K562 (cell line): ENCODE data around the gene TGFBR1. TPM values are rescaled to one million over a fixed set of nuclear protein-coding genes. Genes with fewer than 3 reads are reported as not detected.

Source experiments
- ATF4 ChIP-seq: fragments of 450-650 bp; formaldehyde crosslinking; IDR thresholded peaks from 2 replicates; pipeline ENCODE4 v1.4.0; 2022; ENCODE audit warnings: mild to moderate bottlenecking, moderate library complexity
- CCNT2 ChIP-seq: IDR thresholded peaks from 2 replicates; pipeline ENCODE4 v1.6.1; 2011; ENCODE audit warnings: borderline replicate concordance, low read depth, mild to moderate bottlenecking, moderate library complexity, mixed read lengths, low read length; ENCODE audit not compliant: insufficient read length; ENCODE audit errors: extremely low read depth
- KDM2B ChIP-seq: fragments of 250-450 bp; sonication (Bioruptor Pico); IDR thresholded peaks from 2 replicates; pipeline ENCODE4 v1.8.0; 2021; ENCODE audit warnings: mild to moderate bottlenecking, moderate library complexity
- NFIX ChIP-seq: fragments of 250-450 bp; sonication (Bioruptor Pico); IDR thresholded peaks from 2 replicates; pipeline ENCODE4 v1.4.0; 2020; ENCODE audit warnings: low read depth, mild to moderate bottlenecking, moderate library complexity
- SAP30 ChIP-seq: fragments of 200-600 bp; sonication (generic); IDR thresholded peaks from 2 replicates; pipeline ENCODE4 v1.6.1; 2012; ENCODE audit warnings: borderline replicate concordance, low read depth, mild to moderate bottlenecking, moderate library complexity, low read length, control low read depth, inconsistent platforms; ENCODE audit not compliant: insufficient read depth, poor library complexity, severe bottlenecking
- USF1 ChIP-seq: sonication (generic); formaldehyde crosslinking; IDR thresholded peaks from 2 replicates; pipeline ENCODE4 v1.9.0; 2022; ENCODE audit warnings: mild to moderate bottlenecking, missing genetic modification reagents
- ZNF146 ChIP-seq: IDR thresholded peaks from one replicate; pipeline ENCODE4 v1.6.1; 2018; ENCODE audit warnings: missing compliant biosample characterization; ENCODE audit not compliant: unreplicated experiment
- ZNF407 ChIP-seq: fragments of 450-650 bp; IDR thresholded peaks from 2 replicates; pipeline ENCODE4 v1.6.1; 2016; ENCODE audit warnings: low read depth
- ZNF436 ChIP-seq: fragments of 250-450, 450-650 bp; sonication (Bioruptor Pico); formaldehyde crosslinking; IDR thresholded peaks from 2 replicates; pipeline ENCODE4 v1.7.0; 2020; ENCODE audit warnings: mild to moderate bottlenecking
- ZNF583 ChIP-seq: fragments of 250-450 bp; sonication (Bioruptor Pico); IDR thresholded peaks from 2 replicates; pipeline ENCODE4 v1.4.0; 2020
- polyA plus RNA-seq, 8 experiments: library from polyadenylated mRNA; depleted of rRNA in 4 of 8; stranded (reverse) in 5 of 8; unstranded in 3 of 8; fragments of >200 nt; fragmentation: Nextera tagmentation in 2 of 8; fragmentation: Illumina TruSeq in 1 of 8; extraction: Ambion mirVana in 2 of 8; extraction: Trizol in 1 of 8; gene quantifications; 2 replicates each; pipeline versions ENCODE4 v1.2.1 to v1.2.3, GENCODE V29; 2011 to 2014; ENCODE audit warnings: inconsistent platforms in 1 of 8, missing spikeins in 1 of 8
- total RNA-seq, 7 experiments: library from RNA; depleted of rRNA in 6 of 7; stranded (reverse); fragments of >200 nt in 6 of 7; fragmentation: Illumina TruSeq in 2 of 7; extraction: Trizol in 2 of 7; gene quantifications; 2 replicates each; pipeline versions ENCODE4 v1.2.1 to v1.2.3, GENCODE V29; 2011 to 2021; ENCODE audit warnings: low replicate concordance in 1 of 7
- TF ChIP-seq, protein P1 (sequence below), 2 experiments: fragments of 450-650 bp; IDR thresholded peaks; 2 replicates each; pipeline ENCODE4 v1.6.1; 2016
- TF ChIP-seq, protein P2 (sequence below): fragments of 200-800 bp; sonication (Bioruptor generic); IDR thresholded peaks from 2 replicates; pipeline ENCODE4 v1.6.1; 2017; ENCODE audit warnings: missing genetic modification characterization, missing compliant biosample characterization

Gene TGFBR1
- total and polyA plus RNA-seq, 9 of the 15 experiments (the other 6 are each of a cell fraction or from before 2014, with no cell fraction given) = 15.5 to 62.4 (median 42.7) TPM

DNA sequence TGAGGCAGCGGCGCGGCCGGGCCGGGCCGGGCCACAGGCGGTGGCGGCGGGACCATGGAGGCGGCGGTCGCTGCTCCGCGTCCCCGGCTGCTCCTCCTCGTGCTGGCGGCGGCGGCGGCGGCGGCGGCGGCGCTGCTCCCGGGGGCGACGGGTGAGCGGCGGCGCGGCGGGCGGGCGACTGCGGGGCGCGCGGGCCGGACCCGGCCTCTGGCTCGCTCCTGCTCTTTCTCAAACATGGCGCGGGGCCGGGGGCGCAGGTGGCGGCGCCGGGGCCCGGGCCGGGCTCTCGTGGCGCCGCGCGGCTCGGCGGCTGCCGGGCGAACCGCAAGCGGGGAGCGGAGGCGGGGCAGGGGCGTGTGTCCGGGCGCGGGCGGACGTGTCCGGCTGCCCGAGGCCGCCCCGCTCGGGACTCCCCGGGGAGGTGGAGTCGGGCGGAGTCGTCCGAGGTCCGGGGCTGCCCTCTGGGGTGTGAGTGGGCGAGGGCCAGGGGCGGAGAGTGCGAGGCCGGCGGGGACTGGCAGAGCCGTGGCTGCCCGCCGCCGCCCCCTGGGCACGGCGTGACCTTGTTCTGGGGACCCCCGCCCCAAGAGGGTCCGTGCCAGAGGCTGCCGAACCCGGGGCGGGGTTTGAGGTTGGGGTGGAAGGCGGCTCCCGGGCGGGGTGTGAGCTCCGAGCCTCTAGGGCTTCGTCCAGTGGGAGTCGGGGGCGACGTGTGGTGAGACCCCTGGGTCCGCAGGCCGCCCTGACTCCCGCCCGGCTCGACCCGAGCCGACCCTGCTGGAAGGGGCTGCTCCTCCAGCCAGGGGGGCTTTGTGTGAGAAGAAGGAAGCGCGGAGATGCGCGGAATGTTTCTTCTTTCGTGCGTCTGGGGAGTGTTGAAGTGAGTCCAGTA lies 485 bp downstream of the TGFBR1 start (continued):
- TF ChIP-seq, protein P1, sequence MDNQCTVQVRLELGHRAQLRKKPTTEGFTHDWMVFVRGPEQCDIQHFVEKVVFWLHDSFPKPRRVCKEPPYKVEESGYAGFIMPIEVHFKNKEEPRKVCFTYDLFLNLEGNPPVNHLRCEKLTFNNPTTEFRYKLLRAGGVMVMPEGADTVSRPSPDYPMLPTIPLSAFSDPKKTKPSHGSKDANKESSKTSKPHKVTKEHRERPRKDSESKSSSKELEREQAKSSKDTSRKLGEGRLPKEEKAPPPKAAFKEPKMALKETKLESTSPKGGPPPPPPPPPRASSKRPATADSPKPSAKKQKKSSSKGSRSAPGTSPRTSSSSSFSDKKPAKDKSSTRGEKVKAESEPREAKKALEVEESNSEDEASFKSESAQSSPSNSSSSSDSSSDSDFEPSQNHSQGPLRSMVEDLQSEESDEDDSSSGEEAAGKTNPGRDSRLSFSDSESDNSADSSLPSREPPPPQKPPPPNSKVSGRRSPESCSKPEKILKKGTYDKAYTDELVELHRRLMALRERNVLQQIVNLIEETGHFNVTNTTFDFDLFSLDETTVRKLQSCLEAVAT (IDR thresholded peaks at IDR 0.05) = no peak
- TF ChIP-seq USF1 (CRISPR knock-in tag) (no peak), ZNF146 (CRISPR knock-in tag) (no peak), KDM2B (peak; percentile 65; the same call in 1 of the 2 replicates), NFIX (CRISPR knock-in tag) (no peak), CCNT2 (peak; percentile 62), ATF4 (CRISPR knock-in tag) (no peak), ZNF583 (CRISPR knock-in tag) (no peak), SAP30 (peak; percentile 63), ZNF407 (no peak), ZNF436 (CRISPR knock-in tag) (no peak)
- TF ChIP-seq, protein P2, sequence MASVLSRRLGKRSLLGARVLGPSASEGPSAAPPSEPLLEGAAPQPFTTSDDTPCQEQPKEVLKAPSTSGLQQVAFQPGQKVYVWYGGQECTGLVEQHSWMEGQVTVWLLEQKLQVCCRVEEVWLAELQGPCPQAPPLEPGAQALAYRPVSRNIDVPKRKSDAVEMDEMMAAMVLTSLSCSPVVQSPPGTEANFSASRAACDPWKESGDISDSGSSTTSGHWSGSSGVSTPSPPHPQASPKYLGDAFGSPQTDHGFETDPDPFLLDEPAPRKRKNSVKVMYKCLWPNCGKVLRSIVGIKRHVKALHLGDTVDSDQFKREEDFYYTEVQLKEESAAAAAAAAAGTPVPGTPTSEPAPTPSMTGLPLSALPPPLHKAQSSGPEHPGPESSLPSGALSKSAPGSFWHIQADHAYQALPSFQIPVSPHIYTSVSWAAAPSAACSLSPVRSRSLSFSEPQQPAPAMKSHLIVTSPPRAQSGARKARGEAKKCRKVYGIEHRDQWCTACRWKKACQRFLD (CRISPR knock-in tag) = no peak
